LNCAP (cell line): ENCODE data around the gene ZRANB1.

Experiments
- CTCF ChIP-seq: fragments of 450-650 bp; IDR thresholded peaks from 2 replicates; pipeline ENCODE4 v1.5.1; 2017; ENCODE audit warnings: mild to moderate bottlenecking

The ZRANB1 gene

GRCh38 chr10:124916585-124917427 is 25.1 kb upstream of the ZRANB1 start:
- TF ChIP-seq CTCF: no peak

- TF ChIP-seq CTCF: no peak
Observed at GRCh38 chr10:124917428-124918190, 24.3 kb upstream of the ZRANB1 start.

- no peak for TF ChIP-seq CTCF
Observed at GRCh38 chr10:124918191-124918830, 23.6 kb upstream of the ZRANB1 start.

- TF ChIP-seq CTCF: no peak
Observed at GRCh38 chr10:124918906-124919305, 23.0 kb upstream of the ZRANB1 start.

GRCh38 chr10:124921261-124921660 is 20.7 kb upstream of the ZRANB1 start:
- TF ChIP-seq CTCF: no peak

- no peak for TF ChIP-seq CTCF
Observed at GRCh38 chr10:124923684-124924083, 18.2 kb upstream of the ZRANB1 start.

- TF ChIP-seq CTCF: no peak
Observed at GRCh38 chr10:124926548-124926947, 15.4 kb upstream of the ZRANB1 start.
